Kidney epithelial cell (primary cell): ENCODE data around the gene STX8. TPM values are rescaled to one million over a fixed set of nuclear protein-coding genes. Genes with fewer than 3 reads are reported as not detected.

Experiments
- DNase-seq: peaks from one replicate; pipeline ENCODE4 v3.0.0-alpha.2; 2010; ENCODE audit warnings: low read depth
- H3K27me3 ChIP-seq: 2 replicates; pipeline ENCODE4 v1.6.0; 2011; ENCODE audit warnings: low read length; ENCODE audit not compliant: control insufficient read depth, insufficient read depth
- H3K36me3 ChIP-seq: 2 replicates; pipeline ENCODE4 v1.5.1; 2011; ENCODE audit warnings: low read length; ENCODE audit not compliant: control insufficient read depth, insufficient read depth
- H3K4me3 ChIP-seq: 2 replicates; pipeline ENCODE4 v1.5.1; 2011; ENCODE audit warnings: low read depth, mild to moderate bottlenecking, control low read depth, low read length
- CTCF ChIP-seq: IDR thresholded peaks from 2 replicates; pipeline ENCODE4 v1.5.1; 2011; ENCODE audit warnings: mild to moderate bottlenecking, moderate library complexity, low read length, control low read depth, inconsistent platforms; ENCODE audit not compliant: insufficient read depth, poor library complexity, severe bottlenecking
- total RNA-seq: library from RNA; depleted of rRNA; stranded (reverse); fragments of >200 nt; gene quantifications from 2 replicates; pipeline ENCODE4 v1.2.3, GENCODE V29; 2015

Gene STX8
- total RNA-seq, 1 donor from 2014 or later: 76.3 TPM

DNA sequence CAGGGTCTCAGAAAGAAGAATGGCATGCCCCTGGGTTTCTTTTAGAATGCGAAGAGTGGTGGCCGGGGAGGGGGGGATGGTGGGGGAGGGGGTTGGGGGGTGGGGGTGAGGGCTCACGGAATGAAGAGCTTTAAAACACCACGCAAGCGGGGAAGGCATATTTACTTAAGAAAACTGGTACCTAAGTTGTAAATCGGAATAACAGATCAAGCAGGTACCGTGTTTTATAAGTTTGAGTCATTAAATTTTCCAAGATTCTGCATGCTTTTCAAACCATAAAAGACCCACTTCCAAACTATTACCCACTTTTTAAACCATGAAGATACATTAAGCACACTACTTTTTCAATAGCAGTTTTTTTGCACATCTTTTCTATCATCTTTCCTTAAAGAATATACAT is 130.2 kb downstream of the STX8 start:
- no peak for TF ChIP-seq CTCF

GRCh38 chr17:9444687-9445086 is 130.9 kb downstream of the STX8 start:
- Histone ChIP-seq H3K36me3 (no peaks in the 10 kb centered on the region), H3K4me3 (no peak overlapping the region), H3K27me3 (no peaks in the 10 kb centered on the region)
- no peak for DNase-seq
- no peak for TF ChIP-seq CTCF

More for the DNA sequence above, 130.2 kb downstream of the STX8 start:
- no peaks in the 10 kb centered on the region for H3K27me3 ChIP-seq
- no peak for DNase-seq
- H3K4me3 ChIP-seq: no peak overlapping the region
- H3K36me3 ChIP-seq: no peaks in the 10 kb centered on the region

GRCh38 chr17:9443811-9444210 is 131.8 kb downstream of the STX8 start:
- no peaks in the 10 kb centered on the region for H3K27me3 ChIP-seq
- DNase-seq: no peak
- no peaks in the 10 kb centered on the region for H3K36me3 ChIP-seq
- H3K4me3 ChIP-seq: no peak overlapping the region
- TF ChIP-seq CTCF: no peak

GRCh38 chr17:9439851-9440250 is 135.8 kb downstream of the STX8 start:
- no peak for TF ChIP-seq CTCF
- Histone ChIP-seq H3K36me3 (no peaks in the 10 kb centered on the region), H3K4me3 (no peak overlapping the region)

DNA sequence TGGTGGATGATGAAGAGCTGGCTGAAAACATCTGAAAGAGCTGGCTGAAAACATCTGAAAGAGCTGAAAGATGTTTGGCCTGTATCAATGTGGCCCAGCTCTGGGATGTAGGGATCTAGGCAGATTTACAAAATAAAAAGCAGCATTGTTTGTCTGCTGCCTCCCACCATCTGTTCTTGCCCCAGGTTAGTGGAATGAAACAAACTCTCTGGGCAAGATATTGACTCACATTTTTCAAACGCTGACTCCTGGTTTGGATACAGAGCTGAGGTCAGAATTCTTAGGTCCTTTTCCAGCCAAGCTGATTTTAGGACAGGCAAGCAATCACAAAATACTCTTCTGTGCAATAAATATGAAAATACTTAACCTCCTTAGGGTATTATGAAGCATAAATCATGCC is 139.0 kb downstream of the STX8 start:
- TF ChIP-seq CTCF: no peak
- Histone ChIP-seq H3K4me3 (no peak overlapping the region), H3K27me3 (no peaks in the 10 kb centered on the region), H3K36me3 (no peaks in the 10 kb centered on the region)
- no peak for DNase-seq

More at GRCh38 chr17:9439851-9440250, 135.8 kb downstream of the STX8 start:
- H3K27me3 ChIP-seq: no peaks in the 10 kb centered on the region
- no peak for DNase-seq

DNA sequence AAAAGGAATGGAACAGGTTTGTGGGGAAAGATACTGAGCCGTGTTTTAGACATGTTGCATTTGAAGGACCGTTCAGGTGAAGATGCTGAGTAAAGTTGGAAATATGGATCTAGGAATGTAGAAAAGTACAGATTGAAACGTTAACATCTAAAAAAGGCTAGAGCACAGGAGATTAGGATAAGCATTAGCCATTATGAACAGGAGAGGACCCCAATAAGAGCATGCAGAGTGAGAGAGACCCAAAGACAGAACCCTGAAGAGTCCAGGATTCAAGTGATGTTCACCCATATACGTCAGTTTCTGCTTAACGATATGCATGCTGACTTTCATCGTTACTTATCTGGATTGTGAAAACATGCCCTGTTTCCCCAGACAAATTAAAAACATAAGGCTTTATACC is 140.5 kb downstream of the STX8 start:
- no peaks in the 10 kb centered on the region for H3K36me3 ChIP-seq
- no peak overlapping the region for H3K4me3 ChIP-seq
- TF ChIP-seq CTCF: no peak
- H3K27me3 ChIP-seq: no peaks in the 10 kb centered on the region
- no peak for DNase-seq
